HepG2 (cell line): ENCODE results near the gene KIF6. TPM values are rescaled to one million over a fixed set of nuclear protein-coding genes. Genes with fewer than 3 reads are reported as not detected.

Experiments used
- ATAC-seq: fragments of 200-7000 bp; cut with Tn5 transposase; 3 replicates; pipeline ENCODE4 v1.9.1; 2020; ENCODE audit warnings: mild to moderate bottlenecking, moderate library complexity
- BruUV-seq: library from RNA; stranded (reverse); fragments of 400-500 nt; replicated peaks from 2 replicates; lab custom pipeline; 2021; lab: Mats Ljungman, UMichigan
- CTCF ChIA-PET: fragments of 300-600 bp; formaldehyde crosslinking; extraction: SDS; loops from one replicate; lab custom pipeline; 2021; ENCODE audit warnings: low total read pairs, inconsistent platforms, low intra/inter-chr PET ratio; lab: Yijun Ruan, JAX
- POLR2A ChIA-PET: fragments of 350-600 bp; sonication (Branson Sonifier 250); formaldehyde crosslinking; loops from one replicate; lab custom pipeline; 2020; ENCODE audit warnings: antibody characterized with exemption, inconsistent platforms; lab: Yijun Ruan, JAX
- DNase-seq: peaks from one replicate; pipeline ENCODE4 v3.0.0-alpha.2; 2015; ENCODE audit warnings: low spot score
- FAIRE-seq: peaks from 3 replicates; lab custom pipeline; 2011; peaks lifted over from hg19 to GRCh38; lab: Jason Lieb, UNC
- H2AFZ ChIP-seq: one replicate; pipeline ENCODE4 v1.6.1; 2011; ENCODE audit warnings: low read length, inconsistent platforms
- H3K27ac ChIP-seq: fragments of 300-600 bp; 3 replicates; pipeline ENCODE4 v1.8.0; 2011; ENCODE audit warnings: mixed run types, mild to moderate bottlenecking, mixed read lengths, low read length, inconsistent platforms; ENCODE audit not compliant: insufficient read depth; ENCODE audit errors: extremely low read length
- H3K27me3 ChIP-seq, 2 experiments: fragments of 200-600 bp in 1 of 2; 2 replicates in 1 of 2; 3 replicates in 1 of 2; pipeline versions ENCODE4 v1.6.0 to v1.8.0; 2011; ENCODE audit warnings: low read length in 2 of 2, mild to moderate bottlenecking in 2 of 2, moderate library complexity in 2 of 2, inconsistent platforms in 1 of 2; ENCODE audit not compliant: insufficient read depth in 2 of 2, control insufficient read depth in 1 of 2
- H3K36me3 ChIP-seq, 2 experiments: fragments of 200-600 bp in 1 of 2; replicated peaks in 1 of 2; 2 replicates in 1 of 2; 3 replicates in 1 of 2; pipeline versions ENCODE4 v1.5.1 to v1.8.0; 2011; ENCODE audit warnings: low read length in 2 of 2, inconsistent platforms in 1 of 2; ENCODE audit not compliant: insufficient read depth in 2 of 2, control insufficient read depth in 1 of 2
- H3K4me1 ChIP-seq: 2 replicates; pipeline ENCODE4 v1.5.1; 2012; ENCODE audit warnings: low read length, inconsistent platforms; ENCODE audit not compliant: insufficient read depth
- H3K4me2 ChIP-seq: 2 replicates; pipeline ENCODE4 v1.6.0; 2011; ENCODE audit warnings: low read depth, low read length, inconsistent platforms
- H3K4me3 ChIP-seq, 3 experiments: fragments of 200-600 bp in 1 of 3; sonication (generic), shearing (Covaris generic) in 1 of 3; replicated peaks in 1 of 3; 2 replicates each; pipeline ENCODE4 v1.5.1; 2011 to 2016; ENCODE audit warnings: low read length in 3 of 3, inconsistent platforms in 2 of 3, low read depth in 2 of 3, mild to moderate bottlenecking in 2 of 3, control low read depth in 1 of 3, mixed read lengths in 1 of 3; ENCODE audit not compliant: insufficient read depth in 1 of 3
- H3K79me2 ChIP-seq: one replicate; pipeline ENCODE4 v1.6.1; 2011; ENCODE audit warnings: low read length, inconsistent platforms; ENCODE audit not compliant: insufficient read depth
- H3K9ac ChIP-seq: 2 replicates; pipeline ENCODE4 v1.6.0; 2011; ENCODE audit warnings: mild to moderate bottlenecking, low read depth, low read length, inconsistent platforms; ENCODE audit not compliant: insufficient read depth
- H3K9me3 ChIP-seq: 2 replicates; pipeline ENCODE4 v1.5.1; 2012; ENCODE audit warnings: mild to moderate bottlenecking, low read length
- H4K20me1 ChIP-seq: 2 replicates; pipeline ENCODE4 v1.6.0; 2011; ENCODE audit warnings: inconsistent platforms, mild to moderate bottlenecking, low read length, moderate library complexity; ENCODE audit not compliant: insufficient read depth
- ATF5 ChIP-seq: sonication (generic); formaldehyde crosslinking; IDR thresholded peaks from 2 replicates; pipeline ENCODE4 v1.4.0; 2020; ENCODE audit warnings: mild to moderate bottlenecking, low read depth, missing genetic modification reagents
- FOSL2 ChIP-seq: sonication (generic); formaldehyde crosslinking; IDR thresholded peaks from 2 replicates; pipeline ENCODE4 v1.4.0; 2020; ENCODE audit warnings: missing genetic modification reagents
- MYC ChIP-seq: sonication (generic); formaldehyde crosslinking; IDR thresholded peaks from 2 replicates; pipeline ENCODE4 v1.9.0; 2021; ENCODE audit warnings: missing genetic modification reagents, borderline replicate concordance
- PRDM10 ChIP-seq: sonication (generic); formaldehyde crosslinking; IDR thresholded peaks from 2 replicates; pipeline ENCODE4 v1.4.0; 2020; ENCODE audit warnings: low read depth, missing genetic modification reagents
- SUZ12 ChIP-seq: fragments of 150-350 bp; IDR thresholded peaks from 2 replicates; pipeline ENCODE4 v1.6.1; 2014; ENCODE audit warnings: low read depth, low read length
- ZMYM2 ChIP-seq: sonication (generic); formaldehyde crosslinking; IDR thresholded peaks from 2 replicates; pipeline ENCODE4 v1.8.0; 2022; ENCODE audit warnings: mild to moderate bottlenecking, missing genetic modification reagents
- WGBS: methylation state at CpG from one replicate; pipeline ENCODE4 v1.1.6; 2017; ENCODE audit warnings: low lambda C conversion rate; 5-methylcytosine and 5-hydroxymethylcytosine counted together
- in situ Hi-C: cut with HindIII; loops from 2 replicates; pipeline ENCODE4 v1.10.0; 2017; ENCODE audit warnings: low pct_unique_long_range_greater_than_20kb; ENCODE audit not compliant: extremely low pct_ligation_motif_present
- intact Hi-C: fragments of 100-400 bp; cut with micrococcal nuclease; formaldehyde crosslinking; loops from one replicate; pipeline ENCODE4 v1.10.0; 2022; ENCODE audit not compliant: unreplicated experiment
- polyA plus RNA-seq, 8 experiments: library from polyadenylated mRNA; depleted of rRNA in 3 of 8; stranded (reverse) in 7 of 8; unstranded in 1 of 8; fragments of >200 nt; fragmentation: Illumina TruSeq in 4 of 8; extraction: Trizol in 4 of 8; gene quantifications; 2 replicates each; pipeline versions ENCODE4 v1.2.1 to v1.2.3, GENCODE V29; 2011 to 2016; ENCODE audit warnings: low read depth in 4 of 8, missing spikeins in 1 of 8, mixed read lengths in 1 of 8; ENCODE audit not compliant: insufficient read depth in 1 of 8
- total RNA-seq, 5 experiments: library from RNA; depleted of rRNA; stranded (reverse); fragments of >200 nt; fragmentation: Illumina TruSeq; extraction: Trizol; gene quantifications; 2 replicates each; pipeline ENCODE4 v1.2.3, GENCODE V29; 2016; ENCODE audit warnings: low read depth in 1 of 5

Gene KIF6
- total and polyA plus RNA-seq, 2 of the 13 experiments (the other 11 are each of a cell fraction or from before 2014, with no cell fraction given): 0.04 to 0.27 TPM

- no peak for TF ChIP-seq ATF5 (CRISPR knock-in tag)
- TF ChIP-seq SUZ12: no peak
- no peak for TF ChIP-seq MYC (CRISPR knock-in tag)
- TF ChIP-seq PRDM10 (CRISPR knock-in tag): no peak
Observed at GRCh38 chr6:39760226-39760952, 35.2 kb upstream of the KIF6 start (continued).

GRCh38 chr6:39758905-39759605 is 33.8 kb upstream of the KIF6 start:
- Histone ChIP-seq H3K27me3 (no peaks in the 10 kb centered on the region), H4K20me1 (no peaks in the 10 kb centered on the region), H2AFZ (no peak overlapping the region), H3K36me3 (no peaks in the 10 kb centered on the region), H3K79me2 (no peaks in the 10 kb centered on the region), H3K4me1 (no peaks in the 10 kb centered on the region), H3K4me2 (no peak overlapping the region), H3K9me3 (no peaks in the 10 kb centered on the region), H3K4me3 (no peak overlapping the region), H3K27ac (no peak overlapping the region), H3K9ac (no peak overlapping the region)
- TF ChIP-seq FOSL2 (CRISPR knock-in tag) (peak; percentile 26; the same call in 1 of the 2 replicates), ZMYM2 (CRISPR knock-in tag) (no peak)
- ATAC-seq (no peak), FAIRE-seq (no peak), DNase-seq (peak; percentile 15)
- intact Hi-C loops (no loop called here), in situ Hi-C loops (no loop called here)
- no TSS peak for BruUV-seq
- ChIA-PET POLR2A (no interaction called here), CTCF (no interaction called here)
- 40% methylated on average over 2 of the region's 2 CpGs for WGBS
